Nucleus accumbens (tissue), 56 donors: ENCODE measurements around the gene CCDC97.
"Not testable (repeated sequence)": the region's sequence is repeated elsewhere in the genome, so short reads cannot be mapped to it uniquely, and the experiment has no call there.

Experiments
- DNase-seq, 56 donors: peaks; one replicate each; lab custom pipeline; 2025; lab: John Stamatoyannopoulos, UW

CCDC97 gene

GRCh38 chr19:41330946-41331678, 21.1 kb downstream of the CCDC97 start:
- peak in 1 of 56 donors; percentile 23 for DNase-seq

- DNase-seq, result no peak
Observed at GRCh38 chr19:41332000-41332399, 22.0 kb downstream of the CCDC97 start.

GRCh38 chr19:41332468-41332867, 22.5 kb downstream of the CCDC97 start:
- no peak for DNase-seq

- no peak for DNase-seq
Observed at GRCh38 chr19:41334793-41335192, 24.8 kb downstream of the CCDC97 start.

GRCh38 chr19:41335467-41335866, 25.5 kb downstream of the CCDC97 start:
- DNase-seq, result no peak

GRCh38 chr19:41339936-41340335, 30.0 kb downstream of the CCDC97 start:
- no peak for DNase-seq

DNA sequence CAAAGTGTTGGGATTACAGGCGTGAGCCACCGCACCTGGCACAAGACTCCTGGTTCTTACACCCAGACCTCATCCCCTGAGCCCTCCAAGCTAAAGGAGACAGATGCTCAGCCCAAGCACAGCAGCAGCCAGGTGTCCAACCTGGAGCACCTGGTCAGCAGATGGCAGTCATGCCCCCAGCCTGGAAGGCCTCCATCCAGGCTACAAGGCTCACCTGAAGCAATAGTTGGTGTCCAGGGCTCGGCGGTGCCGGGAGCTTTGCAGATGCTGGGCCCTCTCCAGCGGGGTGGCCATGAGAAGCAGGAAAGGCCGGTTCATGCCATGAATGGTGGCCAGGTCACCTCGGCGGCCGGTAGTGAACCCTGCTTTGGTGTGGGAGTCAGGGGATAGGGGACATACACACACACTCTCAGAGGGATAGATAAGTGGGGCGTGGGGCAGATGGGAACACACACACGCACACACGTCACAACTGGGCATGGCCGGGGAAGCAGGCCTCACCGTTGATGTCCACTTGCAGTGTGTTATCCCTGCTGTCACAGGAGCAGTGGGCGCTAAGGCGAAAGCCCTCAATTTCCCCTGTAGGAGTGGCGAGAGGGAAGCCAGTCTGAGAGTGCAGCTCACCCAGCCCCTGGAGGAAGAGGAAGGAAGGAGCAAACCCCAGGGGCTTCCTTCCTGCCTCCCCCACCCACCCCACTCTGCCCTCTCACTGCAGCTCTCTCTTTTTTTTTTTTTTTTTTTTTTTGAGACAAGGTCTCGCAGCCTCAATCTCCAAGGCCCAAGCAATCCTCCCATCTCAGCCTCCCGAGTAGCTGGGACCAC, 31.9 kb downstream of the CCDC97 start:
- DNase-seq, result no peak

GRCh38 chr19:41344162-41344561, 34.2 kb downstream of the CCDC97 start:
- no peak for DNase-seq

DNA sequence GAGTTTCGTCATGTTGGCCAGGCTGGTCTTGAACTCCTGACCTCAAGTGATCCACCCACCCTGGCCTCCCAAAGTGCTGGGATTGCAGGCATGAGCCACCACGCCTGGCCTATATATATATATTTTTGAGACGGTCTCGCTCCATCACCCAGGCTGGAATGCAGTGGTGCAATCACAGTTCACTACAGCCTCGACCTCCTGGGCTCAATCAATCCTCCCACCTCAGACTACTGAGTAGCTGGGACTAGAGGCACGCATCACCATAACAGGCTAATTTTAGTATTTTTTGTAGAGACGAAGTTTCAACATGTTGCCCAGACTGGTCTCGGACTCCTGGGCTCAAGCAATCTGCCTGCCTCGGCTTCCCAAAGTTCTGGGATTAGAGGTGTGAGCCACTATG, 36.9 kb downstream of the CCDC97 start:
- not testable (repeated sequence) for DNase-seq

DNA sequence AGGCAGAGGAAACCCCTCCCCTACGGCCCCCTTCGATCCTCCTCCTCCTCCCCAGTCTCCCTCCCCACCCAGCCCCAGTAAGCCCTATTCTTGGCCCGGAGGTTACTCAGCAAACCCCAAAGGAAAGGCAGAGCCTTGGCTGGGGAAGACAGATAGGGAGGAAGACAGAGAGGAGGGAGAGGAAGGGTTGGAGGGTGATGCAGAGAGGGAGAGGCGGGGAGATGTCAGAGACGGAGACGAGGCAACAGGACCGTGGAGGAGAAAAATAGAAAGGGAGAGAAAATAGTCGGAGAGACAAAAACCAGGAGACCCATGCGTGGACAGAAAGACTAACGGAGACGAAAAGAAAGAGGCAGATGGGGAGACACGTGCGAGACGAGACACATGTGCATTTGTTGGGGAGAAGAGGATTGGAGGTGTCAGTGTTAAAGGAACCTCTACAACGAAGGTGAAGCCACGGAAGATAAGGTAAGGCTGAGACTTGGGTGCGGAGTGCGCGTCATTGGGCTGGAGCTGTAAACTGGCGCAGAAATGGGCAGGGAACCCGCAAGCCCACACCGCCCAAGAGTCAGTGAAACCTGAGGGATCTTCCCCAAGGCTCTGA, 40.9 kb downstream of the CCDC97 start:
- DNase-seq, result no peak

- DNase-seq, result peak in 29 of 56 donors; percentile 11 to 66 (median 31)
Observed at GRCh38 chr19:41351339-41352245, 41.6 kb downstream of the CCDC97 start.

DNA sequence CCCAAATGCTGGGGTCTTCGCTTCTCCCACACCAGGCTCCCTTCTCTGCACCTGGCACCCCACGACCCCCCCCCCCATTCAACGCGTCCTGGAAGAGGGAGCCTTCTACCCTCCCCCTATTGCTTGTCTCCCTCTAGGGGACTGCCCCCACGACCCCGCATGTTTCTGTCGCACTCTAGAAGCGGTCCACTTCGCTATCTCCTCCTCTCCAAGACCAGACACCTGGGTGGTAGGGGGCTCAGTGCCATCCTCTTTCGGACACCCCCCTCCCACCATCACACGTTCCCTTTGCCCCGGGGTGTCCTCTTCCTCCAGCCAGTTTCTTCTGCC, 42.3 kb downstream of the CCDC97 start:
- no peak for DNase-seq

GRCh38 chr19:41352609-41353465, 42.9 kb downstream of the CCDC97 start:
- peak in 16 of 56 donors; percentile 3 to 55 (median 16) for DNase-seq

- DNase-seq, result peak in 46 of 56 donors; percentile 9 to 79 (median 40)
Observed at GRCh38 chr19:41353466-41354342, 43.7 kb downstream of the CCDC97 start, which contains the start of gene TGFB1. Gene TGFB1 (minus strand): TSS chr19:41353922. CDS start chr19:41353044, 878 bp downstream.

DNA sequence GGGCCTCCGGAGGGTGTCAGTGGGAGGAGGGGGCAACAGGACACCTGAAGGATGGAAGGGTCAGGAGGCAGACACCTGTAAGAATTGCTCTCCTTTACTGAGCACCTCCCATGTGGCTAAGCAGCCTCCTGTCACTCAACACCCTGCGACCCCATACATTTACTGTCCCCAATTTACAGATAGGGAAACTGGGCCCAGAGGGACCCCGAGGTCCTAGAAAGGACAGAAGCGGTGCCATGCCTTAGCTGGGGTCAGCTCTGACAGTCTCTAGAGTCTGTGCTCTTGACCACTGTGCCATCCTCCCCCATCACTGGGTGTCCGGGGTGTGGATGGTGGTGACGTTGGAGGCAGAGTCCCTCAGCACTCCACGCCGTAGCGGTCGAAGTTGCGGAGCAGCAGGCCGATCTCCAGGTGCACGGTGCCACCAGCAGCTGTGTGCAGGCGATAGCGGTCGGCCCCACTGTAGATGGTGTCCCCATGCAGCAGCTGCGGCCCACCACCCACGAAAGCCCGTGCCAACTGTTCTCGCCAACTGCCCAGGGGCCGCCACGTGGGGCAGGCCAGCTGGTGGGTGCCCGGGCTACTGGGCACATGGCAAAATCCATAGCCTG, 44.5 kb downstream of the CCDC97 start:
- no peak for DNase-seq

GRCh38 chr19:41355035-41355434, 45.1 kb downstream of the CCDC97 start:
- no peak for DNase-seq

- DNase-seq, result no peak
Observed at GRCh38 chr19:41355802-41356201, 45.8 kb downstream of the CCDC97 start.
